HG03103 (cell line): ENCODE measurements around the gene ERCC5.

Source experiments
- ATAC-seq: cut with Tn5 transposase; IDR thresholded peaks from one replicate; pipeline ENCODE4 v1.9.1; 2021; ENCODE audit warnings: low read depth; ENCODE audit not compliant: unreplicated experiment

The ERCC5 gene

GRCh38 chr13:102879793-102880499 is 34.1 kb downstream of the ERCC5 start:
- no peak for ATAC-seq

- no peak for ATAC-seq
Observed at GRCh38 chr13:102881819-102882686, 36.2 kb downstream of the ERCC5 start.

- ATAC-seq: no peak
Observed at GRCh38 chr13:102892503-102892902, 46.7 kb downstream of the ERCC5 start.

- ATAC-seq: no peak
Observed at GRCh38 chr13:102897371-102898138, 51.7 kb downstream of the ERCC5 start.

GRCh38 chr13:102900193-102900608 is 54.4 kb downstream of the ERCC5 start:
- ATAC-seq: no peak

- no peak for ATAC-seq
Observed at GRCh38 chr13:102901056-102901455, 55.2 kb downstream of the ERCC5 start.

GRCh38 chr13:102901615-102902305 is 55.9 kb downstream of the ERCC5 start:
- ATAC-seq: no peak

- no peak for ATAC-seq
Observed at GRCh38 chr13:102902789-102903347, 57.0 kb downstream of the ERCC5 start.

- no peak for ATAC-seq
Observed at GRCh38 chr13:102903659-102904407, 58.0 kb downstream of the ERCC5 start.

GRCh38 chr13:102904408-102904862 is 58.6 kb downstream of the ERCC5 start:
- ATAC-seq: no peak

GRCh38 chr13:102905905-102906771 is 60.3 kb downstream of the ERCC5 start:
- ATAC-seq: no peak

GRCh38 chr13:102907016-102907756 is 61.4 kb downstream of the ERCC5 start:
- ATAC-seq: peak; percentile 60

- no peak for ATAC-seq
Observed at GRCh38 chr13:102907886-102908515, 62.2 kb downstream of the ERCC5 start.

GRCh38 chr13:102909971-102910370 is 64.1 kb downstream of the ERCC5 start:
- no peak for ATAC-seq

- no peak for ATAC-seq
Observed at GRCh38 chr13:102911336-102911735, 65.5 kb downstream of the ERCC5 start.

GRCh38 chr13:102912599-102912998 is 66.8 kb downstream of the ERCC5 start:
- no peak for ATAC-seq

GRCh38 chr13:102913914-102914313 is 68.1 kb downstream of the ERCC5 start:
- ATAC-seq: no peak
